ENCODE results near the gene PIGH.

PIGH gene

GRCh38 chr14:67580336-67581171 is 19.5 kb downstream of the PIGH start:
- no peak for TF ChIP-seq POLR2AphosphoS5 (IDR thresholded peaks at IDR 0.05; ENCODE audit: low read depth, low read length)
- TF ChIP-seq POLR2A (IDR thresholded peaks at IDR 0.05; ENCODE audit: low read depth, low read length): no peak
- no peak for TF ChIP-seq TAF1 (IDR thresholded peaks at IDR 0.05; ENCODE audit: borderline replicate concordance, low read depth, low read length)
- FAIRE-seq: no peak

GRCh38 chr14:67579636-67580035 is 20.4 kb downstream of the PIGH start:
- DNase-seq (ENCODE audit: insufficient read length): no peak
- no peak for FAIRE-seq
- TF ChIP-seq TAF1 (IDR thresholded peaks at IDR 0.05; ENCODE audit: borderline replicate concordance, low read depth, low read length): no peak
- TF ChIP-seq POLR2A (IDR thresholded peaks at IDR 0.05; ENCODE audit: low read depth, low read length): no peak
- TF ChIP-seq POLR2AphosphoS5 (IDR thresholded peaks at IDR 0.05; ENCODE audit: low read depth, low read length): no peak

More at GRCh38 chr14:67580336-67581171, 19.5 kb downstream of the PIGH start:
- no peak for DNase-seq (ENCODE audit: insufficient read length)

- FAIRE-seq (no peak), DNase-seq (ENCODE audit: insufficient read length) (no peak)
- no peak for TF ChIP-seq POLR2A (IDR thresholded peaks at IDR 0.05; ENCODE audit: low read depth, low read length)
- TF ChIP-seq TAF1 (IDR thresholded peaks at IDR 0.05; ENCODE audit: borderline replicate concordance, low read depth, low read length): no peak
- TF ChIP-seq POLR2AphosphoS5 (IDR thresholded peaks at IDR 0.05; ENCODE audit: low read depth, low read length): no peak
Measured at GRCh38 chr14:67579040-67579439, 21.0 kb downstream of the PIGH start.

- DNase-seq (ENCODE audit: insufficient read length) (no peak), FAIRE-seq (no peak)
- no peak for TF ChIP-seq POLR2A (IDR thresholded peaks at IDR 0.05; ENCODE audit: low read depth, low read length)
- TF ChIP-seq TAF1 (IDR thresholded peaks at IDR 0.05; ENCODE audit: borderline replicate concordance, low read depth, low read length): no peak
- no peak for TF ChIP-seq POLR2AphosphoS5 (IDR thresholded peaks at IDR 0.05; ENCODE audit: low read depth, low read length)
Measured at GRCh38 chr14:67577909-67578749, 21.9 kb downstream of the PIGH start.

GRCh38 chr14:67577181-67577808 is 22.8 kb downstream of the PIGH start:
- DNase-seq (ENCODE audit: insufficient read length): no peak
- TF ChIP-seq POLR2AphosphoS5 (IDR thresholded peaks at IDR 0.05; ENCODE audit: low read depth, low read length) (no peak), TAF1 (IDR thresholded peaks at IDR 0.05; ENCODE audit: borderline replicate concordance, low read depth, low read length) (no peak), POLR2A (IDR thresholded peaks at IDR 0.05; ENCODE audit: low read depth, low read length) (no peak)
- no peak for FAIRE-seq

- TF ChIP-seq TAF1 (IDR thresholded peaks at IDR 0.05; ENCODE audit: borderline replicate concordance, low read depth, low read length) (no peak), POLR2A (IDR thresholded peaks at IDR 0.05; ENCODE audit: low read depth, low read length) (no peak), POLR2AphosphoS5 (IDR thresholded peaks at IDR 0.05; ENCODE audit: low read depth, low read length) (no peak)
- no peak for FAIRE-seq
- DNase-seq (ENCODE audit: insufficient read length): no peak
Measured at GRCh38 chr14:67576216-67576955, 23.7 kb downstream of the PIGH start.

- TF ChIP-seq POLR2A (IDR thresholded peaks at IDR 0.05; ENCODE audit: low read depth, low read length): no peak
- TF ChIP-seq POLR2AphosphoS5 (IDR thresholded peaks at IDR 0.05; ENCODE audit: low read depth, low read length): no peak
- no peak for TF ChIP-seq TAF1 (IDR thresholded peaks at IDR 0.05; ENCODE audit: borderline replicate concordance, low read depth, low read length)
- no peak for FAIRE-seq
- no peak for DNase-seq (ENCODE audit: insufficient read length)
Measured at GRCh38 chr14:67575684-67576083, 24.4 kb downstream of the PIGH start.

GRCh38 chr14:67574806-67575205 is 25.3 kb downstream of the PIGH start:
- FAIRE-seq (no peak), DNase-seq (ENCODE audit: insufficient read length) (no peak)
- TF ChIP-seq POLR2AphosphoS5 (IDR thresholded peaks at IDR 0.05; ENCODE audit: low read depth, low read length) (no peak), TAF1 (IDR thresholded peaks at IDR 0.05; ENCODE audit: borderline replicate concordance, low read depth, low read length) (no peak), POLR2A (IDR thresholded peaks at IDR 0.05; ENCODE audit: low read depth, low read length) (no peak)

GRCh38 chr14:67574156-67574555 is 25.9 kb downstream of the PIGH start:
- FAIRE-seq: no peak
- TF ChIP-seq POLR2A (IDR thresholded peaks at IDR 0.05; ENCODE audit: low read depth, low read length) (no peak), POLR2AphosphoS5 (IDR thresholded peaks at IDR 0.05; ENCODE audit: low read depth, low read length) (no peak), TAF1 (IDR thresholded peaks at IDR 0.05; ENCODE audit: borderline replicate concordance, low read depth, low read length) (no peak)

GRCh38 chr14:67573228-67574010 is 26.6 kb downstream of the PIGH start:
- FAIRE-seq: no peak
- no peak for DNase-seq (ENCODE audit: insufficient read length)
- TF ChIP-seq POLR2AphosphoS5 (IDR thresholded peaks at IDR 0.05; ENCODE audit: low read depth, low read length): no peak
- TF ChIP-seq TAF1 (IDR thresholded peaks at IDR 0.05; ENCODE audit: borderline replicate concordance, low read depth, low read length): no peak
- no peak for TF ChIP-seq POLR2A (IDR thresholded peaks at IDR 0.05; ENCODE audit: low read depth, low read length)

More at GRCh38 chr14:67574156-67574555, 25.9 kb downstream of the PIGH start:
- DNase-seq (ENCODE audit: insufficient read length): no peak

All from GM12892 (cell line).